Spleen (tissue), 11 donors: Measurements from ENCODE around the gene ANO4. TPM values are rescaled to one million over a fixed set of nuclear protein-coding genes. Genes with fewer than 3 reads are reported as not detected.

ENCODE experiments used
- DNase-seq: peaks from one replicate; pipeline ENCODE4 v3.0.0-alpha.2; 2020
- H3K27ac ChIP-seq, 8 donors: fragments of 200-600 bp; sonication (generic) in 7 of 8; 1 replicate in 4 of 8; 2 replicates in 4 of 8; pipeline versions ENCODE4 v1.5.0 to v1.8.0; 2016 to 2021; ENCODE audit warnings: inconsistent platforms in 4 of 8, mild to moderate bottlenecking in 4 of 8, moderate library complexity in 1 of 8
- H3K27me3 ChIP-seq, 7 donors: fragments of 200-600 bp; sonication (generic) in 6 of 7; replicated peaks in 1 of 7; 1 replicate in 4 of 7; 2 replicates in 3 of 7; pipeline versions ENCODE4 v1.5.0 to v1.8.0; 2016 to 2021; ENCODE audit warnings: inconsistent platforms in 3 of 7, mild to moderate bottlenecking in 1 of 7
- H3K36me3 ChIP-seq, 6 donors: fragments of 200-600 bp; sonication (generic) in 5 of 6; 1 replicate in 4 of 6; 2 replicates in 2 of 6; pipeline versions ENCODE4 v1.5.0 to v1.8.0; 2016 to 2021; ENCODE audit warnings: inconsistent platforms in 2 of 6
- H3K4me1 ChIP-seq, 6 donors: fragments of 200-600 bp; sonication (generic) in 5 of 6; 1 replicate in 3 of 6; 2 replicates in 3 of 6; pipeline versions ENCODE4 v1.5.0 to v1.8.0; 2016 to 2021; ENCODE audit warnings: inconsistent platforms in 3 of 6
- H3K4me3 ChIP-seq, 8 donors: fragments of 200-600 bp; sonication (generic) in 7 of 8; 1 replicate in 4 of 8; 2 replicates in 4 of 8; pipeline versions ENCODE4 v1.5.0 to v1.8.0; 2016 to 2021; ENCODE audit warnings: inconsistent platforms in 4 of 8, mild to moderate bottlenecking in 4 of 8, moderate library complexity in 2 of 8
- H3K9me3 ChIP-seq, 8 donors: fragments of 200-600 bp; sonication (generic) in 7 of 8; 1 replicate in 4 of 8; 2 replicates in 4 of 8; pipeline versions ENCODE4 v1.5.0 to v1.8.0; 2016 to 2021; ENCODE audit warnings: inconsistent platforms in 4 of 8
- CTCF ChIP-seq, 11 experiments: fragments of 200-600 bp in 7 of 11; fragments of 450-650 bp in 4 of 11; sonication (generic) in 4 of 11; IDR thresholded peaks in 8 of 11; conservative IDR thresholded peaks in 3 of 11; 1 replicate in 7 of 11; 2 replicates in 4 of 11; pipeline versions ENCODE4 v1.4.0 to v1.8.0; 2016 to 2021; ENCODE audit warnings: antibody characterized with exemption in 11 of 11, inconsistent platforms in 4 of 11, mild to moderate bottlenecking in 1 of 11
- POLR2A ChIP-seq, 3 donors: fragments of 450-650 bp; IDR thresholded peaks; one replicate each; pipeline ENCODE4 v1.5.1; 2017; ENCODE audit warnings: antibody characterized with exemption in 3 of 3, mild to moderate bottlenecking in 1 of 3
- POLR2AphosphoS5 ChIP-seq, 3 donors: sonication (generic); formaldehyde crosslinking; IDR thresholded peaks; one replicate each; pipeline ENCODE4 v1.5.1; 2017; ENCODE audit warnings: antibody characterized with exemption in 3 of 3
- WGBS, 5 donors: extraction: QIAGEN DNeasy Blood & Tissue Kit in 3 of 5; methylation state at CpG; one replicate each; pipeline versions ENCODE4 v1.1.5 to v1.1.7; 2013 to 2018; 5-methylcytosine and 5-hydroxymethylcytosine counted together
- intact Hi-C: fragments of 100-400 bp; cut with DNase I; formaldehyde crosslinking; loops from one replicate; pipeline ENCODE4 v1.15.0; 2023; ENCODE audit warnings: low total_unique reads
- polyA plus RNA-seq, 3 donors: library from polyadenylated mRNA; stranded (reverse); fragments of 200-250 nt; gene quantifications; one replicate each; pipeline ENCODE4 v1.2.1, GENCODE V29; 2013
- total RNA-seq, 7 donors: library from RNA; depleted of rRNA in 3 of 7; stranded (reverse); fragments of >200 nt in 3 of 7; fragmentation: NEBNext Ultra II Directional in 4 of 7; extraction: Animal tissue kit (Norgen Biotek cat#: 25700) in 4 of 7; gene quantifications; one replicate each; pipeline versions ENCODE4 v1.1.0 to v1.2.1, GENCODE V29; 2016 to 2021
- donor health status: healthy with polysubstance abuse.
- donor health status: DM: no; HTN: no; CAD: no; lungs with moderate emphysema.
- donor health status: DM: no; HTN: no; CAD: no.
- donor health status: Bipolar disorder and iron deficiency.
- donor health status: healthy.
- donor health status: DM: no; HTN: no; CAD: no.
- donor health status: DM: yes; HTN: yes; CAD: no.

The ANO4 gene
- total and polyA plus RNA-seq, 10 donors, result 0.42 TPM; not detected in 9

DNA sequence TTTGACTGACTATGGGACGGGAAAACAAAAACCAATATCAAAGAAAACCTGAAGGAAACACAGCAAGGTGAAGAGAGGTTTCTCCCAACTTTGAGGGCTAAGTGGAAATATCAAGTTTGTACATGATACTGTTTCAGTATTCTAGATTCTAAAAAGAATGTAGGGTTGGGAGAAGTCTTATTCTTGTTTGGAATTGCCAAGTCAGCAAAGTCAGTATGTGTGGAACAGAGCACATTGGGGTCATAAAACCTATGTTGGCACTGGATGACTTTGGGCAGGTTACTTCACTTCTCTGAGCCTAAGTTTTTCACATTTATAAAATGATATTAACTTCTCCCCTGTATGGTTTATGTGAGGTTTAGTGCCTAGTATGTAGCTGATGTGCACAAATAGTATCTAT, 182.2 kb downstream of the ANO4 start:
- DNase-seq, result no peak
- 77 to 93% (median 87%) methylated on average over 1 of the region's 1 CpG for WGBS, 5 donors
- intact Hi-C loops, result no loop called here
- Histone ChIP-seq H3K36me3 (no peaks in the 10 kb centered on the region), H3K9me3 (no peaks in the 10 kb centered on the region), H3K27me3 (no peaks in the 10 kb centered on the region), H3K27ac (no peak overlapping the region), H3K4me1 (no peaks in the 10 kb centered on the region), H3K4me3 (no peak overlapping the region)
- TF ChIP-seq POLR2A (IDR thresholded peaks at IDR 0.05) (no peak), POLR2AphosphoS5 (IDR thresholded peaks at IDR 0.05) (no peak), CTCF (IDR thresholded peaks at IDR 0.05 in 8 of 11, conservative IDR thresholded peaks at IDR 0.05 in 3 of 11) (no peak)

DNA sequence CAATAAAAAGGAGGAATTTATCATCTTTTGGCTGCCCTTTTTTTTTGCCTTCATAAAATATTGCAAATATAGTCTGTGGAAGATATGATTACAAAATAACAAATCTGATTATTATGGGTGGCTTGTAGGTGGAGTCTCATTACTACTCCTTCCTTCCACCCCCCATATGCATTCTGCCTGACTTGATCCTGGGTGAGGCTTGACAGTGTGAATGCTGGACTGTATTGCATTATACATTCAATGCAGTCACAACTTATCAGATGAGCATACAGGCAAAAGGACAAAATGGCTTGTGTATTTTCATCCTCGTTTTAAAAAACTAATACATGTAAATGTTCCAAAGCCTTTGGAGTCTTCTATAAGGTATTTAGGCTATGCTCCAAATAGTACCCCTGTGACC, 186.3 kb downstream of the ANO4 start:
- H3K4me3 ChIP-seq, result no peak overlapping the region
- H3K4me1 ChIP-seq, result no peaks in the 10 kb centered on the region
- H3K36me3 ChIP-seq, result no peaks in the 10 kb centered on the region
- H3K27me3 ChIP-seq, result no peaks in the 10 kb centered on the region
- H3K27ac ChIP-seq, result no peak overlapping the region
- intact Hi-C loops, result no loop called here
- no peak for DNase-seq
- WGBS, 5 donors, result 62 to 80% (median 64%) methylated on average over 1 of the region's 1 CpG
- H3K9me3 ChIP-seq, result no peaks in the 10 kb centered on the region
- TF ChIP-seq CTCF (IDR thresholded peaks at IDR 0.05 in 8 of 11, conservative IDR thresholded peaks at IDR 0.05 in 3 of 11) (no peak), POLR2AphosphoS5 (IDR thresholded peaks at IDR 0.05) (no peak), POLR2A (IDR thresholded peaks at IDR 0.05) (no peak)

- Histone ChIP-seq H3K36me3 (no peaks in the 10 kb centered on the region), H3K27me3 (no peaks in the 10 kb centered on the region), H3K4me1 (no peaks in the 10 kb centered on the region), H3K27ac (no peak overlapping the region), H3K9me3 (no peaks in the 10 kb centered on the region), H3K4me3 (no peak overlapping the region)
- DNase-seq, result no peak
- intact Hi-C loops, result no loop called here
- TF ChIP-seq POLR2A (IDR thresholded peaks at IDR 0.05) (no peak), POLR2AphosphoS5 (IDR thresholded peaks at IDR 0.05) (no peak), CTCF (IDR thresholded peaks at IDR 0.05 in 8 of 11, conservative IDR thresholded peaks at IDR 0.05 in 3 of 11) (no peak)
- 81 to 93% (median 83%) methylated on average over 2 of the region's 2 CpGs for WGBS, 5 donors
Observed at GRCh38 chr12:100982511-100983183, 188.1 kb downstream of the ANO4 start.

GRCh38 chr12:100984796-100985195, 190.2 kb downstream of the ANO4 start:
- no peaks in the 10 kb centered on the region for H3K9me3 ChIP-seq
- no peaks in the 10 kb centered on the region for H3K36me3 ChIP-seq
- WGBS, 5 donors, result 76 to 100% (median 89%) methylated on average over 1 of the region's 1 CpG
- no peak overlapping the region for H3K4me3 ChIP-seq
- TF ChIP-seq CTCF (IDR thresholded peaks at IDR 0.05 in 8 of 11, conservative IDR thresholded peaks at IDR 0.05 in 3 of 11) (no peak), POLR2A (IDR thresholded peaks at IDR 0.05) (no peak), POLR2AphosphoS5 (IDR thresholded peaks at IDR 0.05) (no peak)
- intact Hi-C loops, result no loop called here
- no peak overlapping the region for H3K27ac ChIP-seq
- H3K27me3 ChIP-seq, result no peaks in the 10 kb centered on the region
- H3K4me1 ChIP-seq, result no peaks in the 10 kb centered on the region
- no peak for DNase-seq
